AG09309 (cell line): ENCODE data around the gene TGM2.

Source experiments
- DNase-seq: peaks from one replicate; pipeline ENCODE4 v3.0.0-alpha.2; 2010; ENCODE audit warnings: low read depth
- H3K4me3 ChIP-seq: 2 replicates; pipeline ENCODE4 v1.5.1; 2011; ENCODE audit warnings: mild to moderate bottlenecking, low read depth, low read length, moderate library complexity; ENCODE audit not compliant: control insufficient read depth
- CTCF ChIP-seq: IDR thresholded peaks from 2 replicates; pipeline ENCODE4 v1.5.1; 2011; ENCODE audit warnings: mild to moderate bottlenecking, low read depth, low read length, inconsistent platforms; ENCODE audit not compliant: insufficient read depth, control insufficient read depth; ENCODE audit errors: missing control alignments

Gene TGM2

GRCh38 chr20:38117205-38117604 is 47.9 kb downstream of the TGM2 start:
- H3K4me3 ChIP-seq = no peak overlapping the region
- TF ChIP-seq CTCF = no peak
- no peak for DNase-seq

GRCh38 chr20:38116409-38117165 is 48.5 kb downstream of the TGM2 start:
- H3K4me3 ChIP-seq = no peak overlapping the region
- TF ChIP-seq CTCF = no peak
- no peak for DNase-seq

GRCh38 chr20:38115896-38116295 is 49.2 kb downstream of the TGM2 start:
- no peak for TF ChIP-seq CTCF
- DNase-seq = no peak
- no peak overlapping the region for H3K4me3 ChIP-seq

GRCh38 chr20:38115205-38115604 is 49.9 kb downstream of the TGM2 start:
- DNase-seq = no peak
- no peak for TF ChIP-seq CTCF

GRCh38 chr20:38114353-38114791 is 50.7 kb downstream of the TGM2 start:
- DNase-seq = no peak
- TF ChIP-seq CTCF = no peak
- H3K4me3 ChIP-seq = no peak overlapping the region

More at GRCh38 chr20:38115205-38115604, 49.9 kb downstream of the TGM2 start:
- H3K4me3 ChIP-seq = no peak overlapping the region

GRCh38 chr20:38113401-38114325 is 51.4 kb downstream of the TGM2 start:
- no peak for DNase-seq
- TF ChIP-seq CTCF = peak; percentile 19
- no peak overlapping the region for H3K4me3 ChIP-seq
